Measurements from ENCODE around the gene FAM3C.
A peak's percentile ranks its signal among the peaks of the same experiment; 100 is the strongest.

The FAM3C gene

DNA sequence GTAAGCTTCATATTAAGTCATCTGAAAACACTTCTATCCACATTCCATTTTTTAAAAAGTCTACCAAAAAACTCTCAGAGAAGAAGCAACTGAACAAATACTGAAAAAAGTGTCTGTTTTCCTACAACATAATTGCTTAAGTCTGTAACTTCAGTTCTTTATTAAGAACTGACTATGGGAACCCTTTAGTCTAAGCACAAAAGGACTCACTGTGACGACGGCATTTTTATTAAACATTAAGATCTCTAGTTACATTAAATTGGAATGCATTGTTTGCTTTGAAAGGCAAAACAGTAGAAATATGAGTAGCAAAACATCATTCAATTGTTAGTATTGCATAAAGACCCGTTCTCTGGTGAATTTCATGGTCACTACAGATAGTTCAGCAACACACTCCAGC, 5.8 kb upstream of the FAM3C start:
- Histone ChIP-seq H3K36me3 (ENCODE audit: control insufficient read depth, low read length) (no peaks in the 10 kb centered on the region), H3K9me3 (ENCODE audit: control insufficient read depth, insufficient read depth, low read length) (no peaks in the 10 kb centered on the region), H3K27ac (ENCODE audit: low read depth, low read length) (no peak overlapping the region), H3K4me3 (ENCODE audit: low read length) (no peak overlapping the region), H3F3A (ENCODE audit: control insufficient read depth, insufficient read depth) (no peaks in the 10 kb centered on the region), H3K4me2 (ENCODE audit: low read length) (no peak overlapping the region), H3K79me2 (ENCODE audit: control insufficient read depth, low read length) (no peaks in the 10 kb centered on the region), H4K20me1 (ENCODE audit: control insufficient read depth, insufficient read depth, low read depth, low read length) (no peaks in the 10 kb centered on the region), H3K9me2 (replicated peaks; ENCODE audit: control insufficient read depth, low read length) (no peaks in the 10 kb centered on the region), H3K4me1 (ENCODE audit: control insufficient read depth, low read length) (peaks cover 9% of the 10 kb centered on the region), H3K27me3 (ENCODE audit: control insufficient read depth, low read length) (no peaks in the 10 kb centered on the region)
- TF ChIP-seq, protein P1, sequence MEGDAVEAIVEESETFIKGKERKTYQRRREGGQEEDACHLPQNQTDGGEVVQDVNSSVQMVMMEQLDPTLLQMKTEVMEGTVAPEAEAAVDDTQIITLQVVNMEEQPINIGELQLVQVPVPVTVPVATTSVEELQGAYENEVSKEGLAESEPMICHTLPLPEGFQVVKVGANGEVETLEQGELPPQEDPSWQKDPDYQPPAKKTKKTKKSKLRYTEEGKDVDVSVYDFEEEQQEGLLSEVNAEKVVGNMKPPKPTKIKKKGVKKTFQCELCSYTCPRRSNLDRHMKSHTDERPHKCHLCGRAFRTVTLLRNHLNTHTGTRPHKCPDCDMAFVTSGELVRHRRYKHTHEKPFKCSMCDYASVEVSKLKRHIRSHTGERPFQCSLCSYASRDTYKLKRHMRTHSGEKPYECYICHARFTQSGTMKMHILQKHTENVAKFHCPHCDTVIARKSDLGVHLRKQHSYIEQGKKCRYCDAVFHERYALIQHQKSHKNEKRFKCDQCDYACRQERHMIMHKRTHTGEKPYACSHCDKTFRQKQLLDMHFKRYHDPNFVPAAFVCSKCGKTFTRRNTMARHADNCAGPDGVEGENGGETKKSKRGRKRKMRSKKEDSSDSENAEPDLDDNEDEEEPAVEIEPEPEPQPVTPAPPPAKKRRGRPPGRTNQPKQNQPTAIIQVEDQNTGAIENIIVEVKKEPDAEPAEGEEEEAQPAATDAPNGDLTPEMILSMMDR (IDR thresholded peaks at IDR 0.05; ENCODE audit: low read depth, low read length, poor library complexity, severe bottlenecking), result no peak
- TF ChIP-seq EZH2phosphoT487 (IDR thresholded peaks at IDR 0.05; ENCODE audit: borderline replicate concordance, low read length), result no peak

DNA sequence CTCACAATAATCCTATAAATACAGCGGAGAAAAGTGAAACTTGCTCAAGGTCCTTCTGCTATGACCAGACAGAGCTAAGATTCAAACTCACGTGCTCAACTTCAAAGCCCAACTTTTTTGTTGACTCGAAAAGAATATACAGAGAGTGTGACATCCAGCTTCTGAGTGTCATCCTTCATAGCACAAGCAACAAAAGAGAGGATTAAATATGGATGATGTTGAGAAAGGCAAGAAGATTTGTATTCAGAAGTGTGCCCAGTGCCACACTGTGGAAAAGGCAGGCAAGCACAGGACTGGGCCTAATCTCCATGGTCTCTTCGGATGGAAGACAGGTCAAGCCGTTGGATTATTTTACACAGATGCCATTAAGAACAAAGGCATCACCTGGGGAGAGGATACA, 2.1 kb upstream of the FAM3C start:
- Histone ChIP-seq H3K9me3 (ENCODE audit: control insufficient read depth, insufficient read depth, low read length) (no peaks in the 10 kb centered on the region), H3K4me2 (ENCODE audit: low read length) (no peak overlapping the region), H3K36me3 (ENCODE audit: control insufficient read depth, low read length) (peaks cover 24% of the 10 kb centered on the region), H3K79me2 (ENCODE audit: control insufficient read depth, low read length) (peaks cover 33% of the 10 kb centered on the region), H3K27me3 (ENCODE audit: control insufficient read depth, low read length) (no peaks in the 10 kb centered on the region), H3K4me1 (ENCODE audit: control insufficient read depth, low read length) (peaks cover 31% of the 10 kb centered on the region), H3K4me3 (ENCODE audit: low read length) (no peak overlapping the region), H3F3A (ENCODE audit: control insufficient read depth, insufficient read depth) (peaks cover 4% of the 10 kb centered on the region; the same call in 1 of the 2 replicates), H3K9me2 (replicated peaks; ENCODE audit: control insufficient read depth, low read length) (no peaks in the 10 kb centered on the region), H3K27ac (ENCODE audit: low read depth, low read length) (no peak overlapping the region), H4K20me1 (ENCODE audit: control insufficient read depth, insufficient read depth, low read depth, low read length) (peaks cover 5% of the 10 kb centered on the region; the same call in 1 of the 2 replicates)
- TF ChIP-seq EZH2phosphoT487 (IDR thresholded peaks at IDR 0.05; ENCODE audit: borderline replicate concordance, low read length), result no peak
- TF ChIP-seq, protein P1 (IDR thresholded peaks at IDR 0.05; ENCODE audit: low read depth, low read length, poor library complexity, severe bottlenecking), result peak; percentile 53

DNA sequence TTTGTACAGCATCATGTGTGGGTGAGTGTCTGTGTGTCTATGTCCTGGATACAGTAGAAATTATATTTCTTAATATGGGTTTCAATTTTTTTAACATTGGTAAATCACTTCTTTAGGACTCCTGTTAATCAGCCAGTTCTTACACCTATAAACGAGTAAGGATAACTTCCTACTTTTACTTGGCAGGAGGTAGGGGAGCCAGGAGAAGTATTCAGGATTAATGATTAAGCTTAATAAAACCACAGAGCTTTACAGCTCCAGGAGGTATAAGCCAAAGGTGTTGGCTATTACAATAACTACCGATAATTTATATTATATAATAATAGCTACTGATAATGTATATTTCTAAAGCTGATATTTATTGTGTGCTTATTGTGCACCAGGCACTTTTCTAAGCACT, 1.7 kb upstream of the FAM3C start:
- no peak overlapping the region for H3K4me2 ChIP-seq (ENCODE audit: low read length)

More for the DNA sequence above, 1.7 kb upstream of the FAM3C start:
- TF ChIP-seq, protein P1 (IDR thresholded peaks at IDR 0.05; ENCODE audit: low read depth, low read length, poor library complexity, severe bottlenecking), result no peak
- TF ChIP-seq EZH2phosphoT487 (IDR thresholded peaks at IDR 0.05; ENCODE audit: borderline replicate concordance, low read length), result no peak
- Histone ChIP-seq H3K36me3 (ENCODE audit: control insufficient read depth, low read length) (peaks cover 28% of the 10 kb centered on the region), H3K4me3 (ENCODE audit: low read length) (no peak overlapping the region), H3K9me3 (ENCODE audit: control insufficient read depth, insufficient read depth, low read length) (no peaks in the 10 kb centered on the region), H3K9me2 (replicated peaks; ENCODE audit: control insufficient read depth, low read length) (no peaks in the 10 kb centered on the region), H4K20me1 (ENCODE audit: control insufficient read depth, insufficient read depth, low read depth, low read length) (peaks cover 5% of the 10 kb centered on the region; the same call in 1 of the 2 replicates), H3K27ac (ENCODE audit: low read depth, low read length) (no peak overlapping the region), H3K4me1 (ENCODE audit: control insufficient read depth, low read length) (peaks cover 34% of the 10 kb centered on the region), H3K27me3 (ENCODE audit: control insufficient read depth, low read length) (no peaks in the 10 kb centered on the region), H3K79me2 (ENCODE audit: control insufficient read depth, low read length) (peaks cover 37% of the 10 kb centered on the region), H3F3A (ENCODE audit: control insufficient read depth, insufficient read depth) (peaks cover 4% of the 10 kb centered on the region; the same call in 1 of the 2 replicates)

Measured in DOHH2 (cell line).